Stimulated activated CD8-positive, alpha-beta memory T cell treated with anti-CD3 and anti-CD28 coated beads, Interleukin-15, amount 100 ng/mL, for 48 hours (primary cell): ENCODE data around the gene WFS1.

Experiments
- DNase-seq, 2 donors: peaks; one replicate each; pipeline ENCODE4 v3.0.0-alpha.2; 2020; ENCODE audit warnings: low read depth in 2 of 2

The WFS1 gene

GRCh38 chr4:6280365-6280996 is 10.8 kb downstream of the WFS1 start:
- DNase-seq = no peak

DNA sequence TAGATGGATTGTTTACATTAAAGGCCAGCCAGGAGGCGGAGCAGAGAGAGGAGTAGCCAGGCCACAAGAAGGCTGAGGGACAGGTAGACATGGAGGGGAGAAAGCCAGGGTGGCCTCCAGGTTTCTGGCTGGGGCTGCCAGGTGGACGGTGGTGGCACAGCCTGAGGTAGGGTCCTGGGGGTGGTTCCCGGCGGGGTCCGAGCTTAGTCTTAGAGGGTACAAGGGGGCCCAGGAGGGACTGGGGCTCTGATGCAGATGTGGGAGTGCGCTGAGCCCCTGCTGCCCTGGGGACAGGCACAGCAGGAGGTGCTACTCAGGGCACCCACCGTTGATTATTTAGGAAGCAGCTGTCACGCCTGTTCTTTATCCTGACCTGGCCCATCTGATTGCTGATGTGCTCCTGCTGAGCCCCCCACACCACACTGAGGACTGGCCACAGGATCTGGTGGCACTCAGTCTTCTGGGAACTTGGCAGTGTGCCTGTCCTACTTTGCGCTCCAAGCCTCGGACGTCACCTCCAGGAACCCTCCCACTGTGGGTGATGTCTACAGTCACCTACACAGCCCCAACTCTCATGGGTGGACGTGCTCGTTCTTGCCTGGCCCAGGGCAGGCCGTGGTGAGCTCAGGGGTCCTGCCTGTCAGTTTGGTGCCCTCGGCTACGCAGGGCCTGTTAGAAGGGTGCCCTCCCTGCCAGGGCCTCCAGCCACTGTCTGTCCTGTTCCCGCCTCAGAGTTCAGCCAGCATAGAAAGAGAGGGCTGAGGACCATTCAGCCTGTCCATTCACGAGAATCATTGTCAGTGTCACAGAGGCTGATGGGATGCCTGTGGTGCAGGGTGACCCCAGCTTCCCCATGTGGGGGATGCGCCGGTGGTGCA is 12.0 kb downstream of the WFS1 start:
- no peak for DNase-seq

- DNase-seq = no peak
Observed at GRCh38 chr4:6282314-6282771, 12.7 kb downstream of the WFS1 start.

DNA sequence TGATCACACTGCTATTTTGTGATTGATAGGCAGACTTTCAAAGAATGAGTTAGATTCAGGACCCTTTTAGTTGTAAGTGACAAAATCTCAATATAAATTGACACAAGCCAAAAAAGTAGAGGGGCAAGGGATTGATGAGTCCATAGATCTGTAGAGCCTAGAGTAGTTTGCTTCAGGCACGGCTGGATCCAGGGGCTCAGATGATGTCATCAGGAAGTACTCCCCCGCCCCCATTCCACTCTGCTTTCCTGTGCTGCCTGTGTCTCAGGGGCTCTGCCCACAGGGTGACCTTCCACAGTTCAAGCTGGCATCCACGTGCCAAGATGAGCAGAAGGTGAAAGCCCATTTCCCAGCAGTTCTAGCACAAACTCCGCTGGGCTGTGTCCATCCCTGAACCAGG is 13.6 kb downstream of the WFS1 start:
- DNase-seq = no peak

DNA sequence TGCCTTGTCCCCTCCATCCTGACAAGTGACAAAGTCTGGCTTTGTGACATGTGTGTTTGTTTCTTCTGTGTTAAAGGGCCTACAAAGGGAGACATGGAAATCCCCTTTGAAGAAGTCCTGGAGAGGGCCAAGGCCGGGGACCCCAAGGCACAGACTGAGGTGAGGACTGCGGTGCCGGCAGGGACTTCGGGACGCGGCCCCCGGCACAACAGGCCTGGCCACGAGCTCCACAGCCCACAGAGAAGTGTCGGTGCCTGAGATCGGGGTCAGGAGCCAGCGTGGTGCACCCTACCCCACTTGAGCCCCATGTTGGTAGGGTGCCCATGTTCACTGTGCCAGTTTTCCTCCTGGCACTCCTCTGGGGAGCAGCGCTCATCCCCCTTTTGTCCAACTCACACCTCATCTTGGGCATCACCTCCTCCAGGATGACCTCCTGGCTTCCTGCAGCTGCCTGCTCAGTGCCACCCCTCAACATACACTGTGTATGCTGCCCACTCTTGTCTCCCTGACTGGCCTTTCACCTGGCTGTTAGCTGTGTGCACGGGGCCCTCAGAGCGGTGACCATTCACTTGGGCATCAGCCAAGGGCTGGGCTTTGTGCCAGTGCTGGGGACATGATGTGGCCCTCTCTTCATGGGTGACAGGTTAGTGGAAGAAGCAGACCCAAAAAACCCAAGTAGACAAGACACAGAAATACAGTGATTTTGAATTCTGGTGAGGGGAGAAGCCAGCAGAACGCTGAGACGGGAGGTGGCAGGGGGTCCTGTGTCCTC is 17.6 kb downstream of the WFS1 start:
- no peak for DNase-seq

DNA sequence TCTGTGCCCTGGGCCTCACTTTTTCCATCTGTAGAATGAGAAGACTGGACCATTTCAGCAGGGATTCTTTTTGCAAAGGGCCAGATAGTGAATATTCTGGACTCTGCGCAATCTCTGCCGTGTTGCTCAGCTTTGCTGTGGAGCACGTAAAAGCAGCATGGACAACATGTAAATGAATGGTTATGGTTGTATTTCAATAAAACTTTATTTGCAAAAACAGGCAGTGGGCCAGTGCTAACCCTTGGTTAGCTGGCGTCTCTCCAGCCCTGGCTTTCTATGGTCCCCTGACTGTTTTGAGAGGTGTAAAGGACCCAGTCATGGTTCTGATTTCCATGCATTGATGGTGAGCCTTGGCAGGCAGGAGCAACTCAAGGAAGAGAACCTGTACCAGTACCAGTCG is 18.7 kb downstream of the WFS1 start:
- DNase-seq = no peak

DNA sequence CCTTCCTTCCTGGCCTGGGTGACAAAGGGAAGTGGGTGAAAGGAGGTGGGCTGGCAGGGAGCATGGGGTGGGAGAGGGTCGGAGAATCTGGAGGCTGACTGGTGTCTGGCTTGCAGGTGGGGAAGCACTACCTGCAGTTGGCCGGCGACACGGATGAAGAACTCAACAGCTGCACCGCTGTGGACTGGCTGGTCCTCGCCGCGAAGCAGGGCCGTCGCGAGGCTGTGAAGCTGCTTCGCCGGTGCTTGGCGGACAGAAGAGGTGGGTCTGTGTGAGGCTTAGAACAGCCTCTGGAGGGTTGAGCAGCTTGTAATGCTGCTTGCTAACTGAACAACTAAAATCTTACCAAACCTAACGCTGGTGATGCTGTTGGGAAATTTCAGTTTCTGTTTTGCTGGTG is 19.2 kb downstream of the WFS1 start:
- no peak for DNase-seq

DNA sequence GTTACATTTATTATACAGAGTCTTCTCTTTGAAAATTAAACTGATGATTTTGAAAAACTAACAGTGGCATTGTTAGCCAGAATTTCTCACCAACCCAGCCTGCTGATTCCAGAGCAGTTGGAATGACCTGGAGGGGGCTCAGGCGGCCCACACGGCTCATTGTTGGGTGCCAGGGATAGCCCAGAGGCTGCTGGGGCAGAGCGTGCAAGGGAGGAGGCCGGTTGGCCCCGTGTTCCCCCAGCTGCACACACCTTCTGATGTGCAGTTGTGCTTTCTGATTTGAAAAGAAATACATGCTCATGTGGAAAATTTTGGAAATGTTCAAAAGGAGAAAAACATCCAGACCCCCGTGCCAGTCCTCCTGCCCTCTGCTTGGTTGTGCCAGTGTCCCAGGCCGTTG is 20.6 kb downstream of the WFS1 start:
- DNase-seq = no peak

GRCh38 chr4:6290769-6291547 is 21.3 kb downstream of the WFS1 start:
- no peak for DNase-seq

DNA sequence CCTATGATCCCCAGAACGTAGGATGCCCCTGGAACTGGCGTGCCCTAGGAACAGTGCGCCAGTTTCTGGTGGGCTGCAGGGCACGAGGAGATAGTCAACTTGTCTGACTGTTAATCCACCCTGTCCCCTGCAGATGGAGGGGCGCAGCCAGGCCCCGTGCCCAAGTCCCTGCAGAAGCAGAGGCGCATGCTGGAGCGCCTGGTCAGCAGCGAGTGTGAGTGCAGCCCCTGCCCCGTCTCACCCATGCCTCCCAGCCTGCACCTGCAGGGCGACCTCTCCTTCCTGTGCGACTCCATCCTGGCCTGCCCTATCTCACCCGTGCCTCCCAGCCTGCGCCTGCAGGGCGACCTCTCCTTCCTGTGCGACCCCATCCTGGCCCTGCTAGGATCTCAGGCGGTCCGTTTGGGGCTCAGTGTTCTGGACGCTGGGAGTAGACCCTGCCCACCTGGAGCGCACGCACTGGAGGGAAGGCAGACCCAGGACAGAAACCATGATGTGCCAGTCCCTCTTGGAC is 22.2 kb downstream of the WFS1 start:
- DNase-seq = no peak

DNA sequence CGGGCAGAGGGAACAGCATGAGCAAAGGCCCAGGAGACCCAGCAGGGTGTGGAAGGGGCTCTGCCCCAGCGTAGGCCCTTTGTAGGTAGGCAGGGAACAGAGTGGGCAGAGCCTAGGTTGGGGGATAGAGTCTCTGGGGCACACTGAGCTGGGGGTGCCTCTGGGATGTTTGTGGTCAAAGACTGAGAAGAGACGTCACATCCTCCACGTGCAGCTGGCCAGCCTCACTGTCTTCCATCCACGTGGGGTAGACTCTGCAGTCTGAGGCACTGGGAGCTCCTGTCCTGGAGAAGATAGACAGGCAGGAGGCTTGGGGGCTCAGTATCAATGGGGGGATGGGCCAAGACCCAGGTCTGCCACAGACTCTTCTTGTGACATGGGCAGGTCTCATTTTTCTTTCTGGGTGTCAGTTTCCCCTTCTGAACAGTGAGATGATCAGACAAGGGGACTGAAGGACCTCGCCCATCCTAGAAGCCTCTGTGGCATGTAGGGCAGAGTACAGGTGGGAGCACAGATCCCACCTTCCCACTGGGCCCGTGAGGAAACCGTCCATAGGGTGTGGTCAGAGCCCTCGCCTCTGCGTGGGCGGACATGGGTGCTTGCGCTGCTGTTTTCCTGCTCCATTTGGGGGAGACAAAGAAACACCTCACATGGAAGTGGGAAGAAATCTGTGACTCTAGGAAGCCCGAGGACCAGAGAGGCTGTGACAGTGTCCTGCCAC is 22.9 kb downstream of the WFS1 start:
- DNase-seq = no peak

- no peak for DNase-seq
Observed at GRCh38 chr4:6293097-6293445, 23.4 kb downstream of the WFS1 start.

- DNase-seq = no peak
Observed at GRCh38 chr4:6293661-6294060, 24.0 kb downstream of the WFS1 start.

DNA sequence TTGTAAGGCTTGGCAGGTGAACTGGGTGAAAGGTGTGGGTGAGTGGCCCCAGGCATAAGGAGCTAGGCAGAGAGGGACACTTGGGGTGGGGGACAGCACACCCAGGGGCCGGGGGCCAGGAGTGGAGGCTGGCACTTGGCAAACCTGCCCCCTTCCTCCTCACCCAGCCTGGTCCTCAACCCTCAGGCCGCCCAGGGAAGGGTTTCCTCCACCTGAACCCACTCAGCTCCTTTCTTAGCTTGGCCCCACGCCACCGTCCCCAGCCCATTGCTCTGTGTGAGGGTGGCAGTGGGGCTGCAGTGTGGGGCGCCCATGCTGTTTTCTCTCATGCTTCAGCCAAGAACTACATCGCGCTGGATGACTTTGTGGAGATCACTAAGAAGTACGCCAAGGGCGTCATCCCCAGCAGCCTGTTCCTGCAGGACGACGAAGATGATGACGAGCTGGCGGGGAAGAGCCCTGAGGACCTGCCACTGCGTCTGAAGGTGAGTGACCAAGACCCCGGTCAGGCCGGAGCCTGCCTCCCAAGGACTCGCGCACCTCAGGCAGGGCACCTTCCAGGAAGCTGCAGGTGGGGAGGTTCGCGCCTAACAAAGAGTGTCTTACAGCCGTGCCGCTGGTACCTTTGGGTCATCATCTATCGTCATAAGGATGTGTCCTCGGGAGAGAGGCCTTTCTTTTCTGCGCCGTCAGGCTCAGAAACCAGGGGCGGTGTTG is 25.2 kb downstream of the WFS1 start:
- no peak for DNase-seq

GRCh38 chr4:6295495-6295894 is 25.8 kb downstream of the WFS1 start:
- no peak for DNase-seq

- no peak for DNase-seq
Observed at GRCh38 chr4:6296026-6296425, 26.4 kb downstream of the WFS1 start.

DNA sequence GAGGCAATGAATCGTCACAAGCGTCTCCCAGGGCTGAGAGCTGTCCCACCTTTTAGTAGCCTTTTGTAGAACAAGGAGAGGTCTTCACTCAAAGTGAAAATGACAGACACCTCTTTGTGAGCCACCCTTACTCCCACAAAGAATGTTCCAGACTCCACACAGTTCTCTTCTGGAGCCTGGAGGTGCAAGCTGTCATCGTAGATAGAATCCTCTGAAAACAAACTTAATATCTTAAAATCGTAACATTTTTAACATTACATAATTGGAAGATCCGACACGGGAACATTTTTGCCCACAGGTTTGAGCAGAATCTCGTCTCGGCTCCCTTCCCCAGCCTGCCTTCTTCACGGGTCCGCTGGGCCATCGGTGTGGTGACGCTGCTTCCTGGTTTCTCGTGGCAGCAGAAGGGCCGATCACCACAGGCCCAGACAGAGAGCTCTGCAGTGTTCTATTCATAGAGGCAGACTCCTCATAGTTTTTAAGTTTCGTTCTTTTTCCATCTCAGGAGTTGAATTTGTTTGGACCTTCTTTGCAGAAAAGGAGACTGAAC is 27.7 kb downstream of the WFS1 start:
- DNase-seq = no peak

DNA sequence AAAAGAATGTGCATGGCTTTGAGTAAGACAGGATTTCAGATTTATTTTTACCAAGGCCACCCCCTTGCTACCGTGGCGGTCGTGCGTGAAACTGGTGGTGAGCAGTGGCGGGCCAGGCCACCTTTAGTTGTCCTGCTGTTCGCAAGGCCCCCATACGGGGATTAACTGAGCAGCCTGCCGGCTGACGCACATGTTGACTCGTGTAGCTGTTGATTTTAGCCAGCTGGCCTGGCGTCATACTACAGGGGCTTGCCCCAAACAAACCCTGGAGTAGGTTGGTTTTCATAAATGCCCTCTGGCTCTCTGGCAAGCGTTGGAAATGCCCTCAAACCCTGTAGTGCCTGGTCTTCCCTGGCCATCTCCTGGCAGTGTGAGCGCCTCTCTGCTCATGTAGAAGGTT is 28.4 kb downstream of the WFS1 start:
- no peak for DNase-seq

GRCh38 chr4:6298852-6299251 is 29.2 kb downstream of the WFS1 start:
- DNase-seq = no peak

- no peak for DNase-seq
Observed at GRCh38 chr4:6299875-6300274, 30.2 kb downstream of the WFS1 start.
